GM23338 (cell line): ENCODE data around the gene NKAIN2. TPM values are rescaled to one million over a fixed set of nuclear protein-coding genes. Genes with fewer than 3 reads are reported as not detected.

Experiments used
- ATAC-seq: fragments of 200-7000 bp; cut with Tn5 transposase; 3 replicates; pipeline ENCODE4 v1.9.1; 2020
- DNase-seq: peaks from one replicate; pipeline ENCODE4 v3.0.0-alpha.2; 2015; ENCODE audit warnings: low spot score
- H2AFZ ChIP-seq: fragments of 200-600 bp; sonication (generic); 2 replicates; pipeline ENCODE4 v1.8.0; 2016; ENCODE audit warnings: antibody characterized with exemption, mild to moderate bottlenecking, moderate library complexity
- H3F3A ChIP-seq: fragments of 200-600 bp; sonication (generic); replicated peaks from 2 replicates; pipeline ENCODE4 v1.8.0; 2017; ENCODE audit warnings: antibody characterized with exemption, mixed run types, low read depth
- H3K27ac ChIP-seq: fragments of 200-600 bp; sonication (generic); 2 replicates; pipeline ENCODE4 v1.6.1; 2016; ENCODE audit warnings: low read depth
- H3K27me3 ChIP-seq: fragments of 200-600 bp; sonication (generic); 2 replicates; pipeline ENCODE4 v1.8.0; 2016; ENCODE audit warnings: mild to moderate bottlenecking, mixed run types, moderate library complexity; ENCODE audit not compliant: insufficient read depth
- H3K36me3 ChIP-seq: fragments of 200-600 bp; sonication (generic); 2 replicates; pipeline ENCODE4 v1.8.0; 2016; ENCODE audit warnings: mild to moderate bottlenecking; ENCODE audit not compliant: insufficient read depth
- H3K4me1 ChIP-seq: fragments of 200-600 bp; sonication (generic); 2 replicates; pipeline ENCODE4 v1.8.0; 2016; ENCODE audit warnings: mild to moderate bottlenecking, moderate library complexity; ENCODE audit not compliant: insufficient read depth
- H3K4me2 ChIP-seq: fragments of 200-600 bp; sonication (generic); 2 replicates; pipeline ENCODE4 v1.7.1; 2017; ENCODE audit warnings: mixed run types
- H3K4me3 ChIP-seq: fragments of 200-600 bp; sonication (generic); 2 replicates; pipeline ENCODE4 v1.6.1; 2016; ENCODE audit warnings: mixed run types
- H3K79me2 ChIP-seq: fragments of 200-600 bp; sonication (generic); replicated peaks from 2 replicates; pipeline ENCODE4 v1.8.0; 2017; ENCODE audit warnings: mild to moderate bottlenecking; ENCODE audit not compliant: insufficient read depth
- H3K9me2 ChIP-seq: fragments of 200-600 bp; sonication (generic); 2 replicates; pipeline ENCODE4 v1.8.0; 2017; ENCODE audit not compliant: insufficient read depth
- H4K20me1 ChIP-seq: fragments of 200-600 bp; sonication (generic); replicated peaks from 2 replicates; pipeline ENCODE4 v1.8.0; 2017; ENCODE audit warnings: mild to moderate bottlenecking; ENCODE audit not compliant: insufficient read depth
- H3K27ac Mint-ChIP-seq: 2 replicates; pipeline ENCODE4 v1.8.0; 2020; ENCODE audit warnings: inconsistent platforms, mild to moderate bottlenecking, moderate library complexity, mixed read lengths
- H3K27me3 Mint-ChIP-seq: 3 replicates; pipeline ENCODE4 v1.8.0; 2022; ENCODE audit warnings: low read depth, mild to moderate bottlenecking, moderate library complexity, mixed read lengths, inconsistent platforms; ENCODE audit not compliant: insufficient read depth, poor library complexity
- H3K36me3 Mint-ChIP-seq: 3 replicates; pipeline ENCODE4 v1.8.0; 2021; ENCODE audit warnings: low read depth, mild to moderate bottlenecking, inconsistent platforms, moderate library complexity, mixed read lengths
- H3K4me1 Mint-ChIP-seq: 3 replicates; pipeline ENCODE4 v1.8.0; 2020; ENCODE audit warnings: mild to moderate bottlenecking, inconsistent platforms, mixed read lengths
- H3K4me3 Mint-ChIP-seq: 3 replicates; pipeline ENCODE4 v1.8.0; 2021; ENCODE audit warnings: moderate library complexity, mild to moderate bottlenecking, inconsistent platforms, mixed read lengths
- H3K9me3 Mint-ChIP-seq: 3 replicates; pipeline ENCODE4 v1.8.0; 2020; ENCODE audit warnings: moderate library complexity, mild to moderate bottlenecking, inconsistent platforms, mixed read lengths
- CREB1 ChIP-seq: fragments of 250-450 bp; sonication (Bioruptor Pico); IDR thresholded peaks from 2 replicates; pipeline ENCODE4 v1.5.0; 2020; ENCODE audit warnings: low read depth, mild to moderate bottlenecking, moderate library complexity
- EZH2 ChIP-seq: fragments of 200-600 bp; sonication (generic); IDR thresholded peaks from one replicate; pipeline ENCODE4 v1.8.0; 2017; ENCODE audit warnings: antibody characterized with exemption, mild to moderate bottlenecking, low read depth; ENCODE audit not compliant: unreplicated experiment
- NANOG ChIP-seq: IDR thresholded peaks from 2 replicates; pipeline ENCODE4 v1.6.1; 2016; ENCODE audit warnings: antibody characterized with exemption, borderline replicate concordance
- POLR2AphosphoS5 ChIP-seq: IDR thresholded peaks from 2 replicates; pipeline ENCODE4 v1.6.1; 2016; ENCODE audit warnings: antibody characterized with exemption, low read depth
- STAT1 ChIP-seq: IDR thresholded peaks from one replicate; pipeline ENCODE4 v1.6.1; 2016; ENCODE audit warnings: antibody characterized with exemption; ENCODE audit not compliant: unreplicated experiment
- ZNF331 ChIP-seq: fragments of 250-450 bp; sonication (Bioruptor Pico); IDR thresholded peaks from 2 replicates; pipeline ENCODE4 v1.5.0; 2020; ENCODE audit warnings: low read depth, mild to moderate bottlenecking, moderate library complexity
- polyA plus RNA-seq: library from polyadenylated mRNA; unstranded; fragments of >200 nt; fragmentation: Nextera tagmentation; extraction: Ambion mirVana; gene quantifications from 2 replicates; pipeline ENCODE4 v1.2.1, GENCODE V29; 2016
- total RNA-seq: library from RNA; depleted of rRNA; stranded (reverse); fragments of >200 nt; shearing (Covaris generic); gene quantifications from 2 replicates; pipeline ENCODE4 v1.2.3, GENCODE V29; 2014
- TF ChIP-seq, protein P1 (sequence below), 2 experiments: fragments of 200-600 bp in 1 of 2; sonication (generic) in 1 of 2; conservative IDR thresholded peaks; 2 replicates each; pipeline versions ENCODE4 v1.5.1 to v1.6.1; 2016 to 2017; ENCODE audit warnings: antibody characterized with exemption in 2 of 2, low read depth in 2 of 2, mild to moderate bottlenecking in 2 of 2, moderate library complexity in 1 of 2
- TF ChIP-seq, protein P2 (sequence below): fragments of 250-450 bp; sonication (Bioruptor Pico); IDR thresholded peaks from 2 replicates; pipeline ENCODE4 v1.5.0; 2020; ENCODE audit warnings: mild to moderate bottlenecking, moderate library complexity
- TF ChIP-seq, protein P3 (sequence below): IDR thresholded peaks from 2 replicates; pipeline ENCODE4 v1.6.1; 2016; ENCODE audit warnings: antibody characterized with exemption

NKAIN2 gene
- total and polyA plus RNA-seq, 2 experiments from 2014 or later = 0.39 to 1.1 TPM

DNA sequence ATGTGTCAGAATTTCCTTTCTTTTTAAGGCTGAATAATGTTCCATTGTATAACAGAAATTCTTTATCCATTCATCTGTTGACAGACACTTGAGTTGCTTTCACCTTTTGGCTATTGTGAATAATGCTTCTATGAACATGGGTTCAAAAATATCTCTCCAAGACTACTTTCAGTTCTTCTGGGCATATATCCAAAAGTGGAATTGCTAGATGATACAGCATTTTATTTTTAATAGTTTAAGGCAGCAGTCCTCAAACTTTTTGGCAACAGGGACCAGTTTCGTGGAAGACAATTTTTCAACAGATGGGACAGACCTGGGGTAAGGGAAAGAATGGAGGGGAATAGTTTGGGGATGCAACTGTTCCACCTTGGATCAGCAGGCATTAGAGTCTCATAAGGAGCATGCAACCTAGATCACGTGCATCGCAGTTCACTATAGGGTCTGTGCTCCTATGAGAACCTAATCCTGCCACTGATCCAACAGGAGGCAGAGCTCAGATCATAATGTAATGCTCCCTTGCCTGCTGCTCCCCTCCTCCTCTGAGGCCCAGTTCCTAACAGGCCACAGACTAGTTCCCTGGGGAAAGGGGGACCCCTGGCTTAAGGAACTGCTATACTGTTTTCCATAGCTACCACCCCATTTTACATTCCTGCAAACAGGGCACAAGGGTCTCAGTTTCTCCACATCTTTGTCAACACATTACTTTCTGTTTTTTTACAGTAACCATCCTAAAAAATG lies 918.6 kb downstream of the NKAIN2 start:
- Histone ChIP-seq H2AFZ (no peak overlapping the region), H3K27me3 (no peaks in the 10 kb centered on the region), H3K9me2 (no peaks in the 10 kb centered on the region), H4K20me1 (no peaks in the 10 kb centered on the region), H3K79me2 (no peaks in the 10 kb centered on the region), H3K4me3 (no peak overlapping the region), H3K36me3 (no peaks in the 10 kb centered on the region), H3K4me1 (no peaks in the 10 kb centered on the region), H3K27ac (no peak overlapping the region), H3F3A (no peaks in the 10 kb centered on the region), H3K4me2 (no peak overlapping the region)
- DNase-seq (peak; percentile 11), ATAC-seq (peak; percentile 44; the same call in 2 of the 3 replicates)
- no peak overlapping the region for H3K27ac Mint-ChIP-seq
- peaks cover 3% of the 10 kb centered on the region; the same call in 1 of the 3 replicates for H3K4me1 Mint-ChIP-seq
- peaks cover 4% of the 10 kb centered on the region; the same call in 1 of the 3 replicates for H3K9me3 Mint-ChIP-seq
- no peaks in the 10 kb centered on the region for H3K27me3 Mint-ChIP-seq
- TF ChIP-seq, protein P1, sequence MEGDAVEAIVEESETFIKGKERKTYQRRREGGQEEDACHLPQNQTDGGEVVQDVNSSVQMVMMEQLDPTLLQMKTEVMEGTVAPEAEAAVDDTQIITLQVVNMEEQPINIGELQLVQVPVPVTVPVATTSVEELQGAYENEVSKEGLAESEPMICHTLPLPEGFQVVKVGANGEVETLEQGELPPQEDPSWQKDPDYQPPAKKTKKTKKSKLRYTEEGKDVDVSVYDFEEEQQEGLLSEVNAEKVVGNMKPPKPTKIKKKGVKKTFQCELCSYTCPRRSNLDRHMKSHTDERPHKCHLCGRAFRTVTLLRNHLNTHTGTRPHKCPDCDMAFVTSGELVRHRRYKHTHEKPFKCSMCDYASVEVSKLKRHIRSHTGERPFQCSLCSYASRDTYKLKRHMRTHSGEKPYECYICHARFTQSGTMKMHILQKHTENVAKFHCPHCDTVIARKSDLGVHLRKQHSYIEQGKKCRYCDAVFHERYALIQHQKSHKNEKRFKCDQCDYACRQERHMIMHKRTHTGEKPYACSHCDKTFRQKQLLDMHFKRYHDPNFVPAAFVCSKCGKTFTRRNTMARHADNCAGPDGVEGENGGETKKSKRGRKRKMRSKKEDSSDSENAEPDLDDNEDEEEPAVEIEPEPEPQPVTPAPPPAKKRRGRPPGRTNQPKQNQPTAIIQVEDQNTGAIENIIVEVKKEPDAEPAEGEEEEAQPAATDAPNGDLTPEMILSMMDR (conservative IDR thresholded peaks at IDR 0.05; ENCODE audit: low read depth in 2 of 2) = peak in 1 of 2 experiments; percentile 51; a peak in 2 of 4 replicates
- TF ChIP-seq ZNF331 (CRISPR knock-in tag) (no peak), CREB1 (CRISPR knock-in tag) (no peak), STAT1 (no peak), POLR2AphosphoS5 (no peak)
- no peak overlapping the region for H3K4me3 Mint-ChIP-seq
- H3K36me3 Mint-ChIP-seq = peaks cover 4% of the 10 kb centered on the region; the same call in 2 of the 3 replicates

DNA sequence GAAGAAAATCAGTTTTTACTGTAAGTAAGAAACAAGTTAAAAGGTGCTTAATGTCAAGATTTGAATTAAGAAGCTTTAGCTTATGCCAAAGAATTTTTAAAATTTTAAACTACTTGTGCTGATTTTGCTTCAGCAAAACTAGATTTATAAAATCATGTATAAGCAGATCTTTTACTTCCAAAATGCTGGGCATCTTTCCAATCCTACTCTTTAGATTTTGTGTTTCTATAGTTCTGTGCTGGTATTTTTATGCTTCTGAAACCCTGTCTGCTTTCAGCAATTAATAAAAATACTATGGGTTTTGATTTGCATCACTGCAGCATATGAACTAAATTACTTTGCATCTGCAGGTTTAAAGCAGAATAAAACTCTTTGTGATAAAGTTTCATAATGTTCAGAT lies 920.0 kb downstream of the NKAIN2 start:
- H3K36me3 Mint-ChIP-seq = peaks cover 4% of the 10 kb centered on the region; the same call in 2 of the 3 replicates
- no peak overlapping the region for H3K4me3 ChIP-seq
- ATAC-seq = no peak
- peaks cover 3% of the 10 kb centered on the region; the same call in 1 of the 3 replicates for H3K4me1 Mint-ChIP-seq
- no peak overlapping the region for H3K27ac Mint-ChIP-seq
- H3F3A ChIP-seq = no peaks in the 10 kb centered on the region
- H3K36me3 ChIP-seq = no peaks in the 10 kb centered on the region
- H3K27ac ChIP-seq = no peak overlapping the region
- H3K79me2 ChIP-seq = no peaks in the 10 kb centered on the region
- no peaks in the 10 kb centered on the region for H3K9me2 ChIP-seq
- H3K4me2 ChIP-seq = no peak overlapping the region
- TF ChIP-seq, protein P2, sequence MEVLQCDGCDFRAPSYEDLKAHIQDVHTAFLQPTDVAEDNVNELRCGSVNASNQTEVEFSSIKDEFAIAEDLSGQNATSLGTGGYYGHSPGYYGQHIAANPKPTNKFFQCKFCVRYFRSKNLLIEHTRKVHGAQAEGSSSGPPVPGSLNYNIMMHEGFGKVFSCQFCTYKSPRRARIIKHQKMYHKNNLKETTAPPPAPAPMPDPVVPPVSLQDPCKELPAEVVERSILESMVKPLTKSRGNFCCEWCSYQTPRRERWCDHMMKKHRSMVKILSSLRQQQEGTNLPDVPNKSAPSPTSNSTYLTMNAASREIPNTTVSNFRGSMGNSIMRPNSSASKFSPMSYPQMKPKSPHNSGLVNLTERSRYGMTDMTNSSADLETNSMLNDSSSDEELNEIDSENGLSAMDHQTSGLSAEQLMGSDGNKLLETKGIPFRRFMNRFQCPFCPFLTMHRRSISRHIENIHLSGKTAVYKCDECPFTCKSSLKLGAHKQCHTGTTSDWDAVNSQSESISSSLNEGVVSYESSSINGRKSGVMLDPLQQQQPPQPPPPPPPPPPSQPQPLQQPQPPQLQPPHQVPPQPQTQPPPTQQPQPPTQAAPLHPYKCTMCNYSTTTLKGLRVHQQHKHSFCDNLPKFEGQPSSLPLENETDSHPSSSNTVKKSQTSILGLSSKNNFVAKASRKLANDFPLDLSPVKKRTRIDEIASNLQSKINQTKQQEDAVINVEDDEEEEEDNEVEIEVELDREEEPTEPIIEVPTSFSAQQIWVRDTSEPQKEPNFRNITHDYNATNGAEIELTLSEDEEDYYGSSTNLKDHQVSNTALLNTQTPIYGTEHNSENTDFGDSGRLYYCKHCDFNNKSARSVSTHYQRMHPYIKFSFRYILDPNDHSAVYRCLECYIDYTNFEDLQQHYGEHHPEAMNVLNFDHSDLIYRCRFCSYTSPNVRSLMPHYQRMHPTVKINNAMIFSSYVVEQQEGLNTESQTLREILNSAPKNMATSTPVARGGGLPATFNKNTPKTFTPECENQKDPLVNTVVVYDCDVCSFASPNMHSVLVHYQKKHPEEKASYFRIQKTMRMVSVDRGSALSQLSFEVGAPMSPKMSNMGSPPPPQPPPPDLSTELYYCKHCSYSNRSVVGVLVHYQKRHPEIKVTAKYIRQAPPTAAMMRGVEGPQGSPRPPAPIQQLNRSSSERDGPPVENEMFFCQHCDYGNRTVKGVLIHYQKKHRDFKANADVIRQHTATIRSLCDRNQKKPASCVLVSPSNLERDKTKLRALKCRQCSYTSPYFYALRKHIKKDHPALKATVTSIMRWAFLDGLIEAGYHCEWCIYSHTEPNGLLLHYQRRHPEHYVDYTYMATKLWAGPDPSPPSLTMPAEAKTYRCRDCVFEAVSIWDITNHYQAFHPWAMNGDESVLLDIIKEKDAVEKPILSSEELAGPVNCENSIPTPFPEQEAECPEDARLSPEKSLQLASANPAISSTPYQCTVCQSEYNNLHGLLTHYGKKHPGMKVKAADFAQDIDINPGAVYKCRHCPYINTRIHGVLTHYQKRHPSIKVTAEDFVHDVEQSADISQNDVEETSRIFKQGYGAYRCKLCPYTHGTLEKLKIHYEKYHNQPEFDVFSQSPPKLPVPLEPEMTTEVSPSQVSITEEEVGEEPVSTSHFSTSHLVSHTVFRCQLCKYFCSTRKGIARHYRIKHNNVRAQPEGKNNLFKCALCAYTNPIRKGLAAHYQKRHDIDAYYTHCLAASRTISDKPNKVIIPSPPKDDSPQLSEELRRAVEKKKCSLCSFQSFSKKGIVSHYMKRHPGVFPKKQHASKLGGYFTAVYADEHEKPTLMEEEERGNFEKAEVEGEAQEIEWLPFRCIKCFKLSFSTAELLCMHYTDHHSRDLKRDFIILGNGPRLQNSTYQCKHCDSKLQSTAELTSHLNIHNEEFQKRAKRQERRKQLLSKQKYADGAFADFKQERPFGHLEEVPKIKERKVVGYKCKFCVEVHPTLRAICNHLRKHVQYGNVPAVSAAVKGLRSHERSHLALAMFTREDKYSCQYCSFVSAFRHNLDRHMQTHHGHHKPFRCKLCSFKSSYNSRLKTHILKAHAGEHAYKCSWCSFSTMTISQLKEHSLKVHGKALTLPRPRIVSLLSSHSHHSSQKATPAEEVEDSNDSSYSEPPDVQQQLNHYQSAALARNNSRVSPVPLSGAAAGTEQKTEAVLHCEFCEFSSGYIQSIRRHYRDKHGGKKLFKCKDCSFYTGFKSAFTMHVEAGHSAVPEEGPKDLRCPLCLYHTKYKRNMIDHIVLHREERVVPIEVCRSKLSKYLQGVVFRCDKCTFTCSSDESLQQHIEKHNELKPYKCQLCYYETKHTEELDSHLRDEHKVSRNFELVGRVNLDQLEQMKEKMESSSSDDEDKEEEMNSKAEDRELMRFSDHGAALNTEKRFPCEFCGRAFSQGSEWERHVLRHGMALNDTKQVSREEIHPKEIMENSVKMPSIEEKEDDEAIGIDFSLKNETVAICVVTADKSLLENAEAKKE = no peak
- TF ChIP-seq EZH2 (no peak), NANOG (no peak), POLR2AphosphoS5 (no peak), CREB1 (CRISPR knock-in tag) (no peak)
- TF ChIP-seq, protein P3, sequence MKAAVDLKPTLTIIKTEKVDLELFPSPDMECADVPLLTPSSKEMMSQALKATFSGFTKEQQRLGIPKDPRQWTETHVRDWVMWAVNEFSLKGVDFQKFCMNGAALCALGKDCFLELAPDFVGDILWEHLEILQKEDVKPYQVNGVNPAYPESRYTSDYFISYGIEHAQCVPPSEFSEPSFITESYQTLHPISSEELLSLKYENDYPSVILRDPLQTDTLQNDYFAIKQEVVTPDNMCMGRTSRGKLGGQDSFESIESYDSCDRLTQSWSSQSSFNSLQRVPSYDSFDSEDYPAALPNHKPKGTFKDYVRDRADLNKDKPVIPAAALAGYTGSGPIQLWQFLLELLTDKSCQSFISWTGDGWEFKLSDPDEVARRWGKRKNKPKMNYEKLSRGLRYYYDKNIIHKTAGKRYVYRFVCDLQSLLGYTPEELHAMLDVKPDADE = no peak
- TF ChIP-seq, protein P1 (conservative IDR thresholded peaks at IDR 0.05; ENCODE audit: low read depth in 2 of 2) = no peak
- H3K4me1 ChIP-seq = no peaks in the 10 kb centered on the region
- no peaks in the 10 kb centered on the region for H3K27me3 ChIP-seq
- no peak overlapping the region for H3K4me3 Mint-ChIP-seq
- H3K9me3 Mint-ChIP-seq = peaks cover 4% of the 10 kb centered on the region; the same call in 1 of the 3 replicates
- no peak for DNase-seq
- H2AFZ ChIP-seq = no peak overlapping the region
- H3K27me3 Mint-ChIP-seq = no peaks in the 10 kb centered on the region
- no peaks in the 10 kb centered on the region for H4K20me1 ChIP-seq
